Activated T-helper 2 cell treated with anti-CD3 and anti-CD28 coated beads, Interferon-gamma antibody, Interleukin-2, Interleukin-4, amounts not matched to agents 10 μg/mL and 5 μg/mL and 100 μg/mL, durations not matched to agents 14 hours and 24 hours and 36 hours (primary cell): ENCODE measurements around the gene GNB1. TPM values are rescaled to one million over a fixed set of nuclear protein-coding genes. Genes with fewer than 3 reads are reported as not detected.
"Not testable (repeated sequence)": the region's sequence is repeated elsewhere in the genome, so short reads cannot be mapped to it uniquely, and the experiment has no call there.

Experiments
- DNase-seq: peaks from one replicate; pipeline ENCODE4 v3.0.0; 2021; ENCODE audit warnings: low spot score
- H3K27ac Mint-ChIP-seq: one replicate; pipeline ENCODE4 v1.8.0; 2021; ENCODE audit warnings: mixed read lengths
- H3K27me3 Mint-ChIP-seq: one replicate; pipeline ENCODE4 v1.8.0; 2021; ENCODE audit warnings: low read depth, mixed read lengths
- H3K36me3 Mint-ChIP-seq: one replicate; pipeline ENCODE4 v1.8.0; 2021; ENCODE audit warnings: low read depth, mixed read lengths
- H3K4me1 Mint-ChIP-seq: one replicate; pipeline ENCODE4 v1.8.0; 2021; ENCODE audit warnings: low read depth, mixed read lengths
- H3K4me3 Mint-ChIP-seq: one replicate; pipeline ENCODE4 v1.8.0; 2021; ENCODE audit warnings: low read depth, mild to moderate bottlenecking, moderate library complexity, mixed read lengths
- H3K9me3 Mint-ChIP-seq: one replicate; pipeline ENCODE4 v1.8.0; 2021; ENCODE audit warnings: mixed read lengths
- intact Hi-C: fragments of 100-400 bp; cut with micrococcal nuclease; formaldehyde crosslinking; loops from one replicate; pipeline ENCODE4 v1.15.1; 2023
- total RNA-seq: library from RNA; stranded (reverse); gene quantifications from 2 replicates; pipeline ENCODE4 v1.2.3, GENCODE V29; 2022

Gene GNB1
- total RNA-seq, 1 donor from 2014 or later, result 471 TPM

GRCh38 chr1:1869469-1869868 lies 21.4 kb downstream of the GNB1 start:
- intact Hi-C loops, result no loop called here
- H3K27ac Mint-ChIP-seq, result no peak overlapping the region
- H3K27me3 Mint-ChIP-seq, result no peaks in the 10 kb centered on the region
- peaks cover 45% of the 10 kb centered on the region for H3K36me3 Mint-ChIP-seq
- no peaks in the 10 kb centered on the region for H3K9me3 Mint-ChIP-seq
- H3K4me1 Mint-ChIP-seq, result peaks cover 25% of the 10 kb centered on the region
- H3K4me3 Mint-ChIP-seq, result no peak overlapping the region
- no peak for DNase-seq

GRCh38 chr1:1867164-1867563 lies 23.7 kb downstream of the GNB1 start:
- peaks cover 46% of the 10 kb centered on the region for H3K36me3 Mint-ChIP-seq

GRCh38 chr1:1862905-1863547 lies 27.9 kb downstream of the GNB1 start:
- DNase-seq, result no peak
- intact Hi-C loops, result no loop called here
- Mint-ChIP-seq H3K27ac (peak overlapping the region; percentile 36), H3K36me3 (peaks cover 21% of the 10 kb centered on the region), H3K9me3 (no peaks in the 10 kb centered on the region), H3K4me3 (no peak overlapping the region), H3K27me3 (no peaks in the 10 kb centered on the region), H3K4me1 (peaks cover 26% of the 10 kb centered on the region)

More at GRCh38 chr1:1867164-1867563, 23.7 kb downstream of the GNB1 start:
- Mint-ChIP-seq H3K27ac (no peak overlapping the region), H3K4me3 (no peak overlapping the region), H3K4me1 (peaks cover 23% of the 10 kb centered on the region), H3K9me3 (no peaks in the 10 kb centered on the region), H3K27me3 (no peaks in the 10 kb centered on the region)
- intact Hi-C loops, result no loop called here
- DNase-seq, result no peak

GRCh38 chr1:1861761-1862310 lies 29.1 kb downstream of the GNB1 start:
- H3K4me1 Mint-ChIP-seq, result peaks cover 26% of the 10 kb centered on the region
- H3K27me3 Mint-ChIP-seq, result not testable (repeated sequence)

GRCh38 chr1:1861339-1861730 lies 29.6 kb downstream of the GNB1 start:
- Mint-ChIP-seq H3K4me3 (no peak overlapping the region), H3K27ac (no peak overlapping the region), H3K36me3 (peaks cover 16% of the 10 kb centered on the region), H3K9me3 (no peaks in the 10 kb centered on the region), H3K4me1 (peaks cover 26% of the 10 kb centered on the region), H3K27me3 (no peaks in the 10 kb centered on the region)
- DNase-seq, result no peak
- intact Hi-C loops, result no loop called here

More at GRCh38 chr1:1861761-1862310, 29.1 kb downstream of the GNB1 start:
- H3K27ac Mint-ChIP-seq, intact Hi-C loops, DNase-seq, H3K4me3 Mint-ChIP-seq, H3K9me3 Mint-ChIP-seq: not testable (repeated sequence)
- H3K36me3 Mint-ChIP-seq, result peaks cover 18% of the 10 kb centered on the region

GRCh38 chr1:1859970-1860697 lies 30.8 kb downstream of the GNB1 start:
- peaks cover 23% of the 10 kb centered on the region for H3K4me1 Mint-ChIP-seq
- H3K27me3 Mint-ChIP-seq, H3K9me3 Mint-ChIP-seq, DNase-seq, intact Hi-C loops, H3K4me3 Mint-ChIP-seq: not testable (repeated sequence)
- peak overlapping the region; percentile 12 for H3K27ac Mint-ChIP-seq
- H3K36me3 Mint-ChIP-seq, result peaks cover 12% of the 10 kb centered on the region

- peaks cover 14% of the 10 kb centered on the region for H3K36me3 Mint-ChIP-seq
- no peaks in the 10 kb centered on the region for H3K27me3 Mint-ChIP-seq
- H3K9me3 Mint-ChIP-seq, result no peaks in the 10 kb centered on the region
- DNase-seq, result no peak
- peaks cover 25% of the 10 kb centered on the region for H3K4me1 Mint-ChIP-seq
- H3K27ac Mint-ChIP-seq, result peak overlapping the region; percentile 30
- H3K4me3 Mint-ChIP-seq, result no peak overlapping the region
- intact Hi-C loops, result no loop called here
Measured at GRCh38 chr1:1858382-1859086, 32.4 kb downstream of the GNB1 start.

GRCh38 chr1:1857096-1857703 lies 33.7 kb downstream of the GNB1 start:
- Mint-ChIP-seq H3K27me3 (no peaks in the 10 kb centered on the region), H3K27ac (peak overlapping the region; percentile 14), H3K9me3 (no peaks in the 10 kb centered on the region), H3K36me3 (peaks cover 16% of the 10 kb centered on the region), H3K4me3 (no peak overlapping the region), H3K4me1 (peaks cover 30% of the 10 kb centered on the region)
- DNase-seq, result no peak
- intact Hi-C loops, result no loop called here

GRCh38 chr1:1856161-1856560 lies 34.7 kb downstream of the GNB1 start:
- DNase-seq, H3K27me3 Mint-ChIP-seq, H3K27ac Mint-ChIP-seq, intact Hi-C loops, H3K9me3 Mint-ChIP-seq, H3K4me3 Mint-ChIP-seq: not testable (repeated sequence)
- H3K36me3 Mint-ChIP-seq, result peaks cover 16% of the 10 kb centered on the region
- peaks cover 30% of the 10 kb centered on the region for H3K4me1 Mint-ChIP-seq

- no peak for DNase-seq
- Mint-ChIP-seq H3K9me3 (no peaks in the 10 kb centered on the region), H3K27ac (no peak overlapping the region), H3K27me3 (no peaks in the 10 kb centered on the region), H3K36me3 (peaks cover 21% of the 10 kb centered on the region), H3K4me3 (no peak overlapping the region), H3K4me1 (peaks cover 23% of the 10 kb centered on the region)
- intact Hi-C loops, result no loop called here
Measured at GRCh38 chr1:1853593-1854257, 37.2 kb downstream of the GNB1 start.

- H3K4me1 Mint-ChIP-seq, result peaks cover 18% of the 10 kb centered on the region
- intact Hi-C loops, result no loop called here
- H3K36me3 Mint-ChIP-seq, result peaks cover 23% of the 10 kb centered on the region
- DNase-seq, result no peak
- no peak overlapping the region for H3K4me3 Mint-ChIP-seq
- H3K27ac Mint-ChIP-seq, result no peak overlapping the region
- no peaks in the 10 kb centered on the region for H3K27me3 Mint-ChIP-seq
- H3K9me3 Mint-ChIP-seq, result no peaks in the 10 kb centered on the region
Measured at GRCh38 chr1:1852619-1853414, 38.1 kb downstream of the GNB1 start.
